HG03571 (cell line): Measurements from ENCODE around the gene ADGRG7.
"Not testable (repeated sequence)": the region's sequence is repeated elsewhere in the genome, so short reads cannot be mapped to it uniquely, and the experiment has no call there.

Experiments used
- ATAC-seq: cut with Tn5 transposase; IDR thresholded peaks from one replicate; pipeline ENCODE4 v1.9.1; 2021; ENCODE audit not compliant: unreplicated experiment

The ADGRG7 gene

DNA sequence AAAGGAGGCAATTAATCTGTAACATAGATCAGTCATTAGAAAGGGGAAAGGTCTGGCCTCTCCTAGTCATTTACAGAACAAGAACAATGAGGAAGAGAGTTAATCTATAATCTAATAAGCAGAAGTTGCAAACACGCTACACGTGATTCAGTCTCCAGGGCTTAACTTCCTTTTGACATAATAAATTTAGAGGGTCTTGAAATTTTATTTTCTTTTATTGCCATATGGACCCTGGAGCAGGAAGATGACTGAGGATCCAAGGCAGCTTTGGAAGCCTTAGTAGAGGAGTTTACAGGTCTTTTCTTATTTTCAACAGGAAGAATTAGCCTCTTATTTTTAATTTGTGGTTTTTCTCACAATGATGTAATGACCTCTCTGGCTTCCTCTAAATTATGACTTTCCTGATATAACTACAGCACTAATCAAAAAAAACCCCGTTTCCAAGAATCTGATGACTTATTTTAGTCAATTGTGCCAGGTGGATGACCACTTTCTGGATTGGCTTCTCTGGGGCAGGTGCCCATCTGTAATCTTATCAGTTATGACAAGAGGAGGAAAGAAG, 32.2 kb downstream of the ADGRG7 start:
- ATAC-seq, result peak; percentile 90

DNA sequence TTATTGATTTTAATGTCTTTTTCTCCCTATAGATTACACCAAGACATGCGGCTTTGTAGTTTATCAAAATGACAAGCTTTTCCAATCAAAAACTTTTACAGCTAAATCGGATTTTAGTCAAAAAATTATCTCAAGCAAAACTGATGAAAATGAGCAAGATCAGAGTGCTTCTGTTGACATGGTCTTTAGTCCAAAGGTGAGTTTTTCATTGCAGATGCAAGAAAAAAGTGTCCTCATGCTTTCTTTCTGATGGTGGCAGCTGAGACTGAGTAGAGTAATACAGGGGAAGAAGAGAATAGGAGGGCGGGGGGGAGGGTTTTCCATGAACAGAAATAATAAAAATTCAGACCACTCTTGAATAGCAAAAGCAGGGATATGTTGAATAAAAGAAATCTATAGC, 36.5 kb downstream of the ADGRG7 start:
- ATAC-seq, result no peak

DNA sequence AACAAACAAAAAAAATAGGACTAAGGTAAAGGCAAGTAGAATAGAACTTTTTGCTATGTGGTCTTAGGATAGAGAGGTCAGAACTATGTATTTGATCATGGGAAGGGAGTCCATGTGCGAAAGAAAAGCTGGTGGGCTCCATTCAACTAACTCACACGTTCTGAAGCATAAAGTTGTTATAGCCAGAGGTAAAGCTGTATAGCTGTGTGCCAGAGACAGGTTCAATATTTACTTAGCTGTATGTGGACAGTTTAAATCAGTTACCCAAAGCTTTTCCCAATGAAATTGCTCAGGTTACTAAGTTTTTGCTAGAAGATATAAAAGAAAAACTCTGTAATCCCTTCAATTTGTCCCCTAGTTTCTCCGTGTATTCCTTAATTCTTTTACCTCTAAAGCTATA, 37.8 kb downstream of the ADGRG7 start:
- ATAC-seq, result no peak

DNA sequence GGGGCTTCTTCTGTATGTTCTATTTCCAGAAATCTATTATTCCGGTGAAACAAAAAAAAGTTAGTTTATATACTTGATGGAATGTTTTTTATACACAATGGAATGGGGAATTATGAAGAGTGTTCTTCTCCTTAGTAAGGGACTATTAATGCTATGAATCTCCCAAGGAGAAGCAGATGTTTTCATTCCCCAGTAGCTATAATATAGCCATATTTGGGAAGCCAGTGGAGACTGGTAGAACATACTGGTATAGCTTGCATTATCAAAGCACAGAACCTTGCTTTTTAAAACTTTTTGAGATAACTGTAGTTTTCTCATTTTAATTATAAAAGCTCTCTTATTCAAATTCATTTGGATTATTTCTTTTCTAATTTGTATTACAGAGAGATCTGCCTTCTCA, 38.3 kb downstream of the ADGRG7 start:
- no peak for ATAC-seq

DNA sequence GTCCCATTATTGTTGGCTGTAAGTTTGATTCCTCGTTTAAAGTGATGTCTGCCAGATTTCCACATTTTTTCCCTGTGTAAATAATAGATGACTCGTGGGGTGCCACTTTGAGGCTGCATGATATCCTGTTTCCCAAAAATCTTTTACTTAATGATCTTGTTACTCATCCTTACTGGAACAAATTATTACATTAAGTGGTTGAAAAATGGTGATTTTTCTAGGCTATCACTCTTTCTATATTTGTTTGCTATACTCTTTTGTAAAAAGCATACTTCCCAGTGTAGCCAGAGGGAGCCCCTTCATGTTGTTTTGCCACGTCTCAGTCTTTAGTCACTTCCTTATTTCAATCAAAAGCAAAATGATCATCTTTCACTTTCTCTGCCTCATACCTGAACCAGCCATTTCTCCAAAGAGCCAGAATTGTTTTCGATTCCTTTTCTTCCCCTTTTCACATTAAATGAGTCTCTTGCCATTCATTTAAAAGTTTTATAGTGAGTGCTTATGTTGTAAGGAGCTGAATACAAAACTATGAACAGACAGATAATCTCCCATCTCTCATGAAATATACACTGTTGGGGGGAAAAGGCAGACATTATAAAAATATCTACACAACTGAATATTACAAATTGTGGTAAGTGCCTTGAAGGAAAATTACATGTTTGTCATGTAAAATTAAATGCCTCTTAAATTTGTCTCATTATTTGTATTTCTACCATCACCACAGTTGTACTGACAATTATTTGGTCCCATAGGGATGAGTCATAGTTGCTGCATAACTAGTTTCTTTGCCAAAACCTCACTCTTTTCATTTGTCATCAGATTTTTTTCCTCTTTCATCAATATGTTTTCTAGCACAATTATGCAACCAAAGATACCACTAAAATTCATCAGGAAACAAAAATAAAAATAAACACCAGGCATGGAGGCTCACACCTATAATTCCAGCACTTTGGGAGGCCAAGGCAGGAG, 41.5 kb downstream of the ADGRG7 start:
- peak; percentile 97 for ATAC-seq

DNA sequence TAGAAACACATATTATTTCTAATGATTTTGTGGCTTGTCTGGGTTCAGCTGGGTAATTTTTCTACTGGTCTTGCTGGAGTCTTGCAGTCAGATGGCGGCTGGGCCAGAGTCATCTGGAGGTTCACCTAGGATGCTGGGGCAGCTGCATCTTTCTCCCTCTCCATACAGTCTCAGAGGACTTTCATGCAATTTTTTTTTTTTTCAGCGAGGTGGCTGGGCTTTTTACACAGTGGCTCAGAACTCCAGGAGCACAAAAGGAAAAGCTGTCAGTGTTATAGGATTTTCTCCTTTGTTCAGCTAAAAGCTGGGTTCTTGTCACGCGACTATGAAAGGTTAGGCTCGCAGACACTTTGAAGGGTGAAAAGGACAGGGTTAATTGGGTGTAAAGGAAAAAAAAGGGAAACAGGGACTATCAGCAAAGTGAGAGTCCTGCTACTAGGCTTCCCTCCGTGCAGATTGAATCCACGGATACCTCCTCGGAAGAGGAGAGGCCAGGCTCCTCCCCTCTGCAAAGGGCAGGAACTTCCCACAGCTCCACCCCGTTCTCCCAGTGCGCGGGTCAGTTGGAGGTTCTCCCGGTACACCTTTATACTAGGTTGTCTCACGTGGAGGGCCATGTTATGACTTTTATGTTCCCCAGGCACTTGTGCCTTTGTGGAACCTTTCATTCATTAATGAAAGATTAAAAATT, 44.3 kb downstream of the ADGRG7 start:
- ATAC-seq, result no peak

DNA sequence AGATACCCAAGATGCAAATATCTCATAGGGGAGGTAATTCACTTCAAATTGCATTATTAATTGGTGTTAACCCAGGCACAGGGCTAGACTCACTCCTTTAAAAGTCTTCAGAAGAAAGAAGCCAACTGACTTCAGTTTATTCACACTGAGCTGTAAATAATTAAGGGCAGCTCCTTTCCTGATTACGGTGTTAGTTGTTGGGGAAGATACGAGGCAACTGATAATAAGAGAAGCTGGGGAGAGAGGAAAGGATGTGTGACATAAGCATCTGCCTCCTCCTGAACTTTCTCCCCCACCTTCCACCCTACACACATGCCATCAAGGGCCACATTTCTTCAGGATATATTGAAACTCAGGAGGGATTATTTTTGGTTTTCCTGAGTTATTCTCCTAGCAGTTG, 47.5 kb downstream of the ADGRG7 start:
- ATAC-seq, result no peak

DNA sequence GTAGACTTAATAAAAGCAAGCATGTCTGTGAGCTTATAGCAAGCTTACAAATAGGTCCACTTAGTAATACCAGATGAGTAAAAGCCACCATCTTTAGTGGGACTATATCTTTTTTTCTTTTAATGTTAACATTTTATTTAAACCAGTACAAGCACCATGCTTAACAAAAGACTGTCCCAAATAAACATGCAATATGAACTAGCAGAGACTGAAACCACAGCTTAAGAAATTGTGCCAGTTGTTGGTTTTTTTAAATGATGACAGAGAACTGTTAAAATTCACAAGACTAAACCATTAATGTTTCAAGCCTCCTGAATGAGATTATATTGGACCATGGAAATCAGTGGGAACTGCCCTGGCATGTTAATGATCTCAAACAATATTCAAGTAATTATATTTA, 51.9 kb downstream of the ADGRG7 start:
- ATAC-seq, result not testable (repeated sequence)

DNA sequence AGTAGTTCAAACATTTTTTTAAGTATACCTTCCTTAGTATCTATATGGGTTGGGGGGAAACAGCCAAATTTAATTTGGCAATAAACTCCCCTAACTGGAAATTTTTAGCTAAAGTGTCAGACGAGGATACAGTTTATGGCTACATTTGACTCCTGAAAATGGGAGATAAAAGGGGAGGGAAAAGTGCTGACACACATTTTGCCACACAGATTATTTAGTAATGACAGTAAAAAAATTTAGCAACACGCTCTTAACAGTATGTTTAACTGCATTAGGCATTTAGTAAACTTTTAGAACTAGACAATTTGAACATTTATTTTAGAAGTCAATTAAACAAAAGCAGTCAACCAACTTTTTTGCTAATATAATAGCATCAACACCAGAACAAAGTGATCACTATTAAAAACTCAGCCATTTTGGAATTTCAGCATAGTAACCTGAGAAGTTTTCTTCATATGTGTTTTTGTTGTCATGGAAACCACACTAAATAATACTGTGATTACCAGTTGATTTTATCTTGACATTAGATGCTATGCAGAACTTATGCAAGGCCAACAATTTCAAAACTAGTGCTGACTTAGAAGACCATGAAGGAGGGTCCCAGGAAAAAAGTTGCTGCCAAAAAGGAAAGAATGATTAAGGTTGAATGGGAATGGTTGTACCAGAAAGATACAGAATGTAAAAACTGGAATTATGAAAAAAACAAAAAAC, 52.9 kb downstream of the ADGRG7 start:
- no peak for ATAC-seq

DNA sequence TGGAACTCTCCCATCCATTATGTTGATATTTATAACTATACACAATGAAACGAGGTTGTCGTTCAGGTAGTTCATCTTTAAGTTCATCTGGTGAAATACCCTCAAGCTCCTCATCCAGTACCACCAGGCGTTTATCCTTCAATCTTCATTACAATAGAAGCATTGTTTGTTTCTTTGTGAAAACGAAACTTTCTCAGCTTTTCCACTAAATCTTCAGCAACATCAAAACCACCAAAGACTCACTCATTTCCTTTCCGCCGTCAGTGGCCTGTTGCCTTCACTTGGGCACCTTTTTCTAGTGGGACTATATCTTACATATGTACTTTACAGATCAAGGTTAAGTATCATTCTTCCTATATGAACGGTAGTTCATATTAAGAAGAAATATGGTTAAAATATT, 55.8 kb downstream of the ADGRG7 start:
- no peak for ATAC-seq

DNA sequence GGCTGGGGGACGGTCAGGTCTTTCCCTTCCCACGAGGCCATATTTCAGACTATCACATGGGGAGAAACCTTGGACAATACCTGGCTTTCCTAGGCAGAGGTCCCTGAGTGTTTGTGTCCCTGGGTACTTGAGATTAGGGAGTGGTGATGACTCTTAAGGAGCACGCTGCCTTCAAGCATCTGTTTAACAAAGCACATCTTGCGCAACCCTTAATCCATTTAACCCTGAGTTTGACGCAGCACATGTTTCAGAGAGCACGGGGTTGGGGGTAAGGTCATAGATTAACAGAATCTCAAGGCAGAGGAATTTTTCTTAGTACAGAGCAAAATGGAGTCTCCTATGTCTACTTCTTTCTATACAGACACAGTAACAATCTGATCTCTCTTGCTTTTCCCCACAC, 57.3 kb downstream of the ADGRG7 start:
- not testable (repeated sequence) for ATAC-seq

DNA sequence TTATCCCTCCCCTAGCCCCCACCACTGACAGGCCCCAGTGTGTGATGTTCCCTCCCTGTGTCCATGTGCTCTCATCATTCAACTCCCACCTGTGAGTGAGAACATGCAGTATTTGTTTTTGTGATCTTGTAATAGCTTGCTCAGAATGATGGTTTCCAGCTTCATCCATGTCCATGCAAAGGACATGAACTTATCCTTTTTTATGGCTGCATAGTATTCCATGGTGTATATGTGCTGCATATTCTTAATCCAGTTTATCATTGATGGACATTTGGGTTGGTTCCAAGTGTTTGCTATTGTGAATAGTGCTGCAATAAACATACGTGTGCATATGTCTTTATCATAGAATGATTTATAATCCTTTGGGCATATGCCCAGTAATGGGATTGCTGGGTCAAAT, 57.9 kb downstream of the ADGRG7 start:
- not testable (repeated sequence) for ATAC-seq

DNA sequence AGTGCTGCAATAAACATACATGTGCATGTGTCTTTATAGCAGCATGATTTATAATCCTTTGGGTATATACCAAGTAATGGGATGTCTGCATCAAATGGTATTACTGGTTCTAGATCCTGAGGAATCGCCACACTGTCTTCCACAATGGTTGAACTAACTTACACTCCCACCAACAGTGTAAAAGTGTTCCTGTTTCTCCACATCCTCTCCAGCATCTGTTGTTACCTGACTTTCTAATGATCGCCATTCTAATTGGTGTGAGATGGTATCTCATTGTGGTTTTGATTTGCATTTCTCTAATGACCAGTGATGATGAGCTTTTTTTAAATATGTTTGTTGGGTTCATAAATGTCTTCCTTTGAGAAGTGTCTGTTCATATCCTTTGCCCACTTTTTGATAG, 61.6 kb downstream of the ADGRG7 start:
- not testable (repeated sequence) for ATAC-seq

DNA sequence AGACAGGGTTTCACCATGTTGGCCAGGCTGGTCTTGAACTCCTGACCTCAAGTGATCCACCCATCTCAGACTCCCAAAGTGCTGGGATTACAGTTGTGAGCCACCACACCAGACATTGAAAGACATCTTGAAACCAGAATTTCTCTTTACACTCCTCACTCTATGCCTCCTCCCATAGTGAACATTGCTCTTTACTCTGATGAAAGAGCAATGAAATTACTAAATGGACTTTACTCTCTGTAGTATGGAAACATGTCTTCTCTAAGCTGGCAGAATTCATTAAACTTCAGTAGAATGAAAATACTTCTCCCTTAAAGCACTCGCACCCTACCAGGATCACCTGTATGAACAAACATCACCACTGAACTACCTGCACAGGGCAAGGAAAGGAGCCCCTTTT, 72.1 kb downstream of the ADGRG7 start:
- no peak for ATAC-seq

DNA sequence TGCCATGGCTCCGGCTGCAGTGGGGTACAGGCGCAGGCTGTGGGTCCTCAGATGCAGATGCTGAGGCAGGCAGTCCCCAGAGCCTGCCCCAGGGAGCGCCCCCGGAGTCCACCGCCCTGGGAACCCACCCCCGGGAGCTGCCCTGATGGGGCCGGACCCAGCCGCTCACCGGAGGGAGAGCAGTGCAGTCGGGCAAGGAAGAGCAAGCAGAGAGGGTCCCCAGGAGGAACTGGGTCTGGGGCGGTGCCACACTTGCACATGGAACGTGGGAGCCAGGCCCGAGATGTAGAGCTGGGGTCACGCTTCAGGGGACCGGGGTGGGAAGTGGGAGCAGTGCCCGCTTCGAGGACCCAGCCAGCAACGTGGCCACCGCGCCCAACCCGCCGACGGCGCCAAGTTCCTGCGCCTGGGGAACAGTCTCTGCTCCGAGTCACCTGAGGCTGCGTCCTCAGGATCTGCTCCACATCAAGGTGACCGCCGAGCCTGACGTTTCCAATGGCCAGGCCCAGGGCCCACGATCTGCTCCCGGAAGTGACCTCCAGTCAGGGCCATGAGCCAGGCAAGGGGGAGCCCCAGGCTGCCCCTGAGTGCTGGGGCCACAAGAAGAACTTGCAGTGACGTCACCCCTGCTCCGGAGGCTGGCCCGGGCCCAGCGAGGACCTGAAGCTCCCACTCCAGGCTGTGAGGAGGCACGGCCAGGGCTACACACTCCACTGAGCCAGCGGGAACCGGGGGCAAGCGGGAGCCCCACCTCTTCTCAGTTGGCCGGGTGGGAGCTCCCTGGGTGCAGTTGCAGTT, 72.9 kb downstream of the ADGRG7 start:
- no peak for ATAC-seq

DNA sequence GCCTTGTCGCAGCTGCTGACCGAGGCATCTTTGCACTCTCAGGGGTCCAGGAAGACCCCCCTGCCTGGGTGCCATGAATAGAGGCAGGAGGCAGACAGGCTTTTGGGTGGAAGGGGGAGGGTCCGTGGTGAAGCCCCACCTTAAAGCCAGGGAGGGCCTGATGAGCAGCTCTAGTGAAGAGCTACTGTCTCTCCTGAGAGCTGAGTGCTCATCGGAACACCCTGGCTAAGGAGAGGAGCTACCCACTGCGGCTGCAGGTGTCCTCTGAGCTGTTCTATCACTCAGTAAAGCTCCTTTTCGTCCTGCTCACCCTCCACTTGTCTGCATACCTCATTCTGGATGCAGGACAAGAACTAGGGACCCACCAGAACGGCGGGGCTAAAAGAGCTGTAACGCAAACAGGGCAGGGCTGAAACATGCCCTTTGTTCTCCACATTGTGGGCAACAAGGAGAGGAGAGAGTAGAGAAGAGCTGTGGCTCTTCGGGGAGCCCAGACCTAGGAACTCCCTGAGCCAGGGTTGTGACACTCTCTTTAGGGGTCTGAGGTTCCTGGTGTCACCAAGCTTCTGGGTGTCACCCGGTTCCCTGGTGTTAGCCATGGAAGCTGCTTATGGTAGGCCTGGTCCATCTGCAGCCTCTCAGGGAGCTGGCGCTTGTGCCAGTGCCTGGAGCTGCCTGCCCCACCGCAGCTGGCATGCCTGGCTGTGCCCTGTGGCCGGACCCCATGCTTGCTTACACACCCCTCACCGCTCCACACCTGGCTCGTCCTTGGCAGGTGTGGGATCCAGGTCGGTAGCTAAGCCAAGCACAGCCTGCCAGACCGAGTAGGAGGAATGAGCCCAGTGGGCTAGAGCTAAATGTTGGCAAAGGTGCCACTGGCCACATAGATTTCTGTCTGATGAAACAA, 73.7 kb downstream of the ADGRG7 start:
- ATAC-seq, result no peak

DNA sequence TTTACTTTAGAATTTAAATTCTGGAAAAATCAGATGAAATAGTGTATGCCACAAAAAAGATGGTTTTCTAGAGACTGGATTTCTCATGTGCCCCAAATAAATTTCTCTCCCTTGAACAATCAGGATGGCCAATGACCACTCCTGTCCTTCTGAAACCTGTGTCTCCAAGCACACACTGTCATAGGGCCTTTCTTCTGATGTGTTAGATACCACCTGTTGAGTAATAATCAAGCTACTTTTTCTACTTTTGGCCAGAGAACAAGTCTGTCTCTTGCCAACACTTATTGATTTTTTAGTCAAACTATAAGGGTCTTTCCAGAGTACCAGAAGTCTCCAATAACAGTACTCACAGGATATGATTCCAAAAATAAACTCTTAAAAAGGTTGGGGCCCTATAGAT, 83.8 kb downstream of the ADGRG7 start:
- no peak for ATAC-seq

DNA sequence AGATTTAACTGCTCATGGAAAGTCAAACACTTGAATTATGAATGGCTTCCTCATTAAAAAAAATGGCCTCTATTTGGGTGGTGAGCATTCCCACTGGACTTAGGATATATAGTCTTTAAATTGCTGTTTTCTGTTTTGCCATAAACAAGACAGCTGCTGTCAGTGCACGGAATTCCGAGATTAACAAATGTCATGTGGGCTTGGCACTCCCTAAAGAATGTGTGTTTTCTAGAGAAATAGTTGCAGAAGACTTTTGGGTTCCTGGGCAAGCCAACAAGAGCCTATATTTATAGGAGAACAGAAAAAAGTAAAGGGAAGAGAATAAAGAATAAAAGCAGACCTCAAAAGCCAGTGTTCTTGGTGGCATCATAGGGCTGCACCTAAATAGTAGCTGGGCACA, 86.3 kb downstream of the ADGRG7 start:
- no peak for ATAC-seq

DNA sequence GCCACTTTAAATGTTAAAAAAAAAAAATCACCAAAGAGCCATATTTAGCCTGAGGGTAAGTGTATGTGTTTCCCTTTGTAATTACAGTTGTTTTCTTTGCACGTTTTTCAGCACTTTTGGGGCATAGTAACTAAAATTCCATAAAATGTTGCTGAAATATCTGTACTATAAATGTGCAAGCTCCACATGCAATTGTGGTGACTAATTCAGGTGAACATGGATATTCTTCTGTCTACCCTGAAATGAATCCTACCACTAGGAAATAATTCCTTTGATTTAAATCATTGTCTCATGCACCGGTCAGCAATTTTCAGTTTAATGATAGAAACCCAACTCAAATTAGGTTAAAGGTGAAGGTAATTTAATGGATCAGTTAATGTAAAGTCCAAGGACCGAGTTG, 86.8 kb downstream of the ADGRG7 start:
- no peak for ATAC-seq
